ENCODE measurements around the gene RPS3A.
A peak's percentile ranks its signal among the peaks of the same experiment; 100 is the strongest.

Gene RPS3A

DNA sequence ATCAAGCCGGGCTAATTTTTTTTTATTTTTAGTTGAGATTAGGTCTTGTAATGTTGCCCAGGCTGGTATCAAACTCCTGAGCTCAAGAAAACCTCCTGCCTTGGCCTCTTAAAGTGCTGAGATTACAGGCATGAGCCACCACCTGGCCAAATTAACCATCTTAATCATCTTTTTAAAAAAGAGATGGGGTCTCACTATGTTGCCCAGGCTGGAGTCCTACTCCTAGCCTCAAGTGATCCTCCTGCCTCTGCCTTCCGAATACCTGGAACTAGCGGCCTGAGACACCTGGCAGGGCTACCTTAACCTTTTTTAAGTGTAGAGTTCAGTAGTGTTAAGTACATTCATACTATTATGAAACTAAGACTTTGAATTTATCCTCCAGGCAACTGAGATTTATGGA lies 1.7 kb upstream of the RPS3A start:
- peaks cover 20% of the 10 kb centered on the region for H3K4me1 Mint-ChIP-seq
- ATAC-seq (replicated peaks; ENCODE audit: extremely low read depth, poor library complexity, severe bottlenecking) (no peak), DNase-seq (ENCODE audit: low spot score in 2 of 2) (no peak)
- peak overlapping the region; percentile 96 for H3K4me3 Mint-ChIP-seq
- H3K27me3 Mint-ChIP-seq, result peaks cover 7% of the 10 kb centered on the region
- H3K9me3 Mint-ChIP-seq, result no peaks in the 10 kb centered on the region
- H3K36me3 Mint-ChIP-seq (ENCODE audit: insufficient read depth), result peaks cover 34% of the 10 kb centered on the region
- peak overlapping the region; percentile 98 for H3K27ac Mint-ChIP-seq (ENCODE audit: low read depth)

DNA sequence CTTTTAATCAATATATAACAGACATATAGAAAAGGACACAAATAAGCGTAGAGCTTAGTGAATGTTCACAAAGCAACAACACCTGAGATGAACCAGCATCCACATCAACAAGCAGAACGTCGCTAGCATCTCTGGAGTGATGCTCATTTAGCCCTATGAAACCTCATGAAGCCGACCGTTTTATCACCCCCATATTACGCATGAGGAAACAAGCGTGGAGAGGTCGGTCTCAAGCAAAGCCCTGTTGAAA lies 524 bp upstream of the RPS3A start:
- H3K4me1 Mint-ChIP-seq, result peaks cover 20% of the 10 kb centered on the region
- ATAC-seq (replicated peaks; ENCODE audit: extremely low read depth, poor library complexity, severe bottlenecking), result no peak
- H3K27ac Mint-ChIP-seq (ENCODE audit: low read depth), result peak overlapping the region; percentile 98
- peaks cover 7% of the 10 kb centered on the region for H3K27me3 Mint-ChIP-seq
- H3K36me3 Mint-ChIP-seq (ENCODE audit: insufficient read depth), result peaks cover 44% of the 10 kb centered on the region
- no peaks in the 10 kb centered on the region for H3K9me3 Mint-ChIP-seq
- peak overlapping the region; percentile 96 for H3K4me3 Mint-ChIP-seq
- no peak for DNase-seq (ENCODE audit: low spot score in 2 of 2)

GRCh38 chr4:151099976-151100417 lies 569 bp downstream of the RPS3A start:
- H3K27ac Mint-ChIP-seq (ENCODE audit: low read depth), result peak overlapping the region; percentile 98
- ATAC-seq (replicated peaks; ENCODE audit: extremely low read depth, poor library complexity, severe bottlenecking), result peak; percentile 1
- peaks cover 55% of the 10 kb centered on the region for H3K36me3 Mint-ChIP-seq (ENCODE audit: insufficient read depth)
- no peaks in the 10 kb centered on the region for H3K9me3 Mint-ChIP-seq
- no peak for DNase-seq (ENCODE audit: low spot score in 2 of 2)
- peaks cover 20% of the 10 kb centered on the region for H3K4me1 Mint-ChIP-seq
- peaks cover 4% of the 10 kb centered on the region for H3K27me3 Mint-ChIP-seq
- peak overlapping the region; percentile 96 for H3K4me3 Mint-ChIP-seq

GRCh38 chr4:151100531-151100930 lies 1.1 kb downstream of the RPS3A start:
- ATAC-seq (replicated peaks; ENCODE audit: extremely low read depth, poor library complexity, severe bottlenecking) (no peak), DNase-seq (ENCODE audit: low spot score in 2 of 2) (no peak)
- Mint-ChIP-seq H3K4me1 (peaks cover 20% of the 10 kb centered on the region), H3K9me3 (no peaks in the 10 kb centered on the region), H3K36me3 (ENCODE audit: insufficient read depth) (peaks cover 59% of the 10 kb centered on the region), H3K27me3 (no peaks in the 10 kb centered on the region), H3K4me3 (peak overlapping the region; percentile 96), H3K27ac (ENCODE audit: low read depth) (peak overlapping the region; percentile 98)

DNA sequence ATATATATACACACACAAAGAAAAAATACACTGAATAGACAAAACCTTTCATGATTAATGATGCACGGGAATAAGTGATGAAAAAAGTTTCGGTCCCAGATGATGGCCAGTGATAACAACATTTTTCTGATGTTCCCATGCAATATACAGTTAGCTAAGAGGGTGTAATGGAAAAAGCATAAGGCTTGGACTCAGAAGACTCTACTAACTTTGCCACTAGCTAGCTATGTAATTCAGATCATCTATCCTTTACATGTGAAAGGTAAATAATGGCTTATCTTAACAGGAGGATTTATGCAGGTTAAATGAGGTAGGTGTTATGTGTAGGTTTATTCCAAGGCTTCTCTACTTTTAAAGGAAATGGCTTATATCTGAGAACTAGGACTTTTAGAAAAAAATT lies 4.3 kb downstream of the RPS3A start:
- Mint-ChIP-seq H3K36me3 (ENCODE audit: insufficient read depth) (peaks cover 79% of the 10 kb centered on the region), H3K27ac (ENCODE audit: low read depth) (peak overlapping the region; percentile 51), H3K4me3 (no peak overlapping the region), H3K27me3 (no peaks in the 10 kb centered on the region), H3K9me3 (no peaks in the 10 kb centered on the region), H3K4me1 (peaks cover 20% of the 10 kb centered on the region)
- no peak for ATAC-seq (replicated peaks; ENCODE audit: extremely low read depth, poor library complexity, severe bottlenecking)
- DNase-seq (ENCODE audit: low spot score in 2 of 2), result no peak

DNA sequence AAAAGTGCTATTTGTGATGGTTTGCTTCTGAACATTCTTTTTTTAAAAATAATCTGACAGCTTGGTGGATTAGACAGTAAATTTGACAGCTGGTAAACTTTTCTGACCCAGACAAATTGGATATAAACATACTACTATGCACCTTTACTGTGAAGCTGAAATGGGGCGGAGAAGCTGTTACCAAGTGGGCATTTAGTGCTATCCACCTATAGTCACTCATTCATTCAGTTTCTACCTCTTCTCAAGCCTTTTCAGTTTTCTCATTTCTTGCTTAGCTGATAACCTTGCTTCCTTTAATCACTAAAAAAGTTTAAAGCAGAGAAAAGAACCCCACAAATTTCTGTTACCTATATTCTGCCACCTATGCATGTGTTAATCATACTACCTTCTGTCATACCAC lies 5.2 kb downstream of the RPS3A start:
- H3K4me1 Mint-ChIP-seq, result peaks cover 20% of the 10 kb centered on the region
- DNase-seq (ENCODE audit: low spot score in 2 of 2), result no peak
- H3K36me3 Mint-ChIP-seq (ENCODE audit: insufficient read depth), result peaks cover 75% of the 10 kb centered on the region
- no peak overlapping the region for H3K27ac Mint-ChIP-seq (ENCODE audit: low read depth)
- H3K4me3 Mint-ChIP-seq, result no peak overlapping the region
- no peak for ATAC-seq (replicated peaks; ENCODE audit: extremely low read depth, poor library complexity, severe bottlenecking)
- H3K9me3 Mint-ChIP-seq, result no peaks in the 10 kb centered on the region
- H3K27me3 Mint-ChIP-seq, result no peaks in the 10 kb centered on the region

DNA sequence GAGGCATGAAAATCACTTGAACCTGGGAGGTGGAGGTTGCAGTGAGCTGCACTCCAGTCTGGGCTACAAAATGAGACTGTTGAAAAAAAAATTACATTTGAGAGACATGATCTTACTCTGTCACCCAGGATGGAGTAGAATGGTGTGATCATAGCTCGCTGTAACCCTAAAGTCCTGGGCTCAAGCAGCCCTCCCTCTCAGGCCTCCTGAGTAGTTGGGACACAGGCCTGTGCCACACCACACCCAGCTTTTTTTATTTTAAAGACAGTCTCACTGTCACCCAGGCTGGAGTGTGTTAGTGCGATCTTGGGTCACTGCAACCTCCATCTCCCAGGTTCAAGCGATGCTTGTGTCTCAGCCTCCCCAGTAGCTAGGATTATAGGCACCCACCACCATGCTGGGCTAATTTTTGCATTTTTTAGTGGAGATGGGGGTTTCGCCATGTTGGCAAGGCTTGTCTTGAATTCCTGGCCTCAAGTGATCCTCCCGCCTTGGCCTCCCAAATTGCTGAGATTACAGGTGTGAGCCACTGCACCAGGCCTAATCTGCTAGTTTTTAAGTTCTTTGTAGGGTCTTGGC lies 6.1 kb downstream of the RPS3A start:
- DNase-seq (ENCODE audit: low spot score in 2 of 2), result no peak
- no peak for ATAC-seq (replicated peaks; ENCODE audit: extremely low read depth, poor library complexity, severe bottlenecking)
- H3K36me3 Mint-ChIP-seq (ENCODE audit: insufficient read depth), result peaks cover 67% of the 10 kb centered on the region
- H3K27me3 Mint-ChIP-seq, result no peaks in the 10 kb centered on the region
- H3K4me3 Mint-ChIP-seq, result no peak overlapping the region
- no peak overlapping the region for H3K27ac Mint-ChIP-seq (ENCODE audit: low read depth)
- H3K4me1 Mint-ChIP-seq, result peaks cover 12% of the 10 kb centered on the region
- H3K9me3 Mint-ChIP-seq, result no peaks in the 10 kb centered on the region

DNA sequence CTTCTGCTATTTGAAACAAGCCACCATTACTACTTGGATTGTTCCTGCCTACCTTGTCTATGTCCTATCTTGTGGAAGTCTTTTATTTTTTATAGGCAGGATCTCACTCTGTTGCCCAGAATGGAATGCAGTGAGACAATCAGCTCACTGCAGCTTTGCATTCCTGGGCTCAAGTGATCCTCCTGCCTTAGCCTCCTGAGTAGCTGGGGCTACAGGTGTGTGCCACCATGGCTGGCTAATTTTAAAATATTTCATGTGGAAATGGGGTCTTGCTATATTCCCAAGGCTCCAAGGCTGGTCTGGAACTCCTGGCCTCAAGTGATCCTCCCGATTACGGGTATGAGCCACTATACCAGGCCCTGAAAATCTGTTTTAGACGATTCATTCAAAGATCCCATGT lies 7.6 kb downstream of the RPS3A start:
- Mint-ChIP-seq H3K27ac (ENCODE audit: low read depth) (peak overlapping the region; percentile 27), H3K36me3 (ENCODE audit: insufficient read depth) (peaks cover 56% of the 10 kb centered on the region), H3K4me1 (no peaks in the 10 kb centered on the region), H3K4me3 (no peak overlapping the region), H3K27me3 (no peaks in the 10 kb centered on the region), H3K9me3 (no peaks in the 10 kb centered on the region)
- DNase-seq (ENCODE audit: low spot score in 2 of 2), result no peak
- ATAC-seq (replicated peaks; ENCODE audit: extremely low read depth, poor library complexity, severe bottlenecking), result no peak

GRCh38 chr4:151110236-151110635 lies 10.8 kb downstream of the RPS3A start:
- DNase-seq (ENCODE audit: low spot score in 2 of 2), result no peak
- no peak for ATAC-seq (replicated peaks; ENCODE audit: extremely low read depth, poor library complexity, severe bottlenecking)
- no peaks in the 10 kb centered on the region for H3K4me1 Mint-ChIP-seq
- H3K36me3 Mint-ChIP-seq (ENCODE audit: insufficient read depth), result peaks cover 29% of the 10 kb centered on the region
- H3K27me3 Mint-ChIP-seq, result no peaks in the 10 kb centered on the region
- no peak overlapping the region for H3K27ac Mint-ChIP-seq (ENCODE audit: low read depth)
- no peak overlapping the region for H3K4me3 Mint-ChIP-seq
- no peaks in the 10 kb centered on the region for H3K9me3 Mint-ChIP-seq

DNA sequence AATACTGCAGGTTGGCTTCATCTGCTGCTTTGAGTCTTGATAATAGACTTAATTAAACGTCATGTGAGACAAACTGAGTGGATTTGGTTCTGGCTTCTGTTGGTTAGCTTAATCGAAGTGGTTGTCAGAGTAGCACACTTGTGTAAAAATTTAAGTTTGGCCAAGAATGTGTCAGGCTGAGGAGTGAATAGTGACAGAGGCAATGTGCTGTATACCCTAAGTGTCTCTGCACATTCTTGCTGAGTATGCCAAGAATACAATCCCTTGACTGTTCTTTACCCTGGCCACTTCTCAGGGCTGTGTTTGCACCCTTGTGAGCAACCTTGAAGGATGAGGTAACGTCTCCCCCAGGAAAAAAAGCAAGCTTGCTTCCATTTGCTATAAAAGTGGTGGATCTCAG lies 14.9 kb downstream of the RPS3A start:
- H3K4me3 Mint-ChIP-seq, result no peak overlapping the region
- peaks cover 7% of the 10 kb centered on the region for H3K36me3 Mint-ChIP-seq (ENCODE audit: insufficient read depth)
- H3K27me3 Mint-ChIP-seq, result no peaks in the 10 kb centered on the region
- no peak overlapping the region for H3K27ac Mint-ChIP-seq (ENCODE audit: low read depth)
- H3K9me3 Mint-ChIP-seq, result no peaks in the 10 kb centered on the region
- H3K4me1 Mint-ChIP-seq, result peaks cover 5% of the 10 kb centered on the region
- DNase-seq (ENCODE audit: low spot score in 2 of 2) (no peak), ATAC-seq (replicated peaks; ENCODE audit: extremely low read depth, poor library complexity, severe bottlenecking) (no peak)

GRCh38 chr4:151114986-151115385 lies 15.6 kb downstream of the RPS3A start:
- Mint-ChIP-seq H3K9me3 (no peaks in the 10 kb centered on the region), H3K27me3 (no peaks in the 10 kb centered on the region), H3K4me1 (peaks cover 5% of the 10 kb centered on the region), H3K36me3 (ENCODE audit: insufficient read depth) (peaks cover 11% of the 10 kb centered on the region), H3K27ac (ENCODE audit: low read depth) (no peak overlapping the region), H3K4me3 (no peak overlapping the region)
- DNase-seq (ENCODE audit: low spot score in 2 of 2), result no peak
- no peak for ATAC-seq (replicated peaks; ENCODE audit: extremely low read depth, poor library complexity, severe bottlenecking)

GRCh38 chr4:151117371-151117962 lies 18.0 kb downstream of the RPS3A start:
- Mint-ChIP-seq H3K4me3 (no peak overlapping the region), H3K36me3 (ENCODE audit: insufficient read depth) (peaks cover 7% of the 10 kb centered on the region), H3K9me3 (no peaks in the 10 kb centered on the region), H3K27me3 (no peaks in the 10 kb centered on the region), H3K4me1 (peaks cover 5% of the 10 kb centered on the region), H3K27ac (ENCODE audit: low read depth) (no peak overlapping the region)
- DNase-seq (ENCODE audit: low spot score in 2 of 2) (peak in 1 of 2 donors; percentile 29), ATAC-seq (replicated peaks; ENCODE audit: extremely low read depth, poor library complexity, severe bottlenecking) (no peak)

DNA sequence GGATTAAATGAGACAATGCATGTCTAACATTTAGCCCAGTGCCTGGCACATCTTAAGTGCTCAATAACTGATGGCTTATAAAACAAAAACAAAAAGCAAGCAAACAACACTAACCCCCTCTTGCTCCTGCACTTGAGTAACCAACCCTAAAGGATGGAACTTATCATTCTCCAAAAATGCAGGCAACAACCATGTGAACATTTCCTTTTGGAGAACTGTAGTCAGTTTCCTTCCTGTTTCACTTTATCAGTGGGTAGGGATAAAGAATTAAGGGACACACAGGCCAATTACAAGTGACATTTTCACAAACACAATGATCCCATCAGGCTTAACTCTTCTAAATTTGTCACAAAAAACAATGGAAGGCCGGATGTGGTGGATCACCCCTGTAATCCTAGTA lies 30.4 kb downstream of the RPS3A start:
- Mint-ChIP-seq H3K36me3 (ENCODE audit: insufficient read depth) (peaks cover 9% of the 10 kb centered on the region), H3K4me3 (no peak overlapping the region), H3K9me3 (no peaks in the 10 kb centered on the region), H3K27me3 (no peaks in the 10 kb centered on the region), H3K4me1 (no peaks in the 10 kb centered on the region), H3K27ac (ENCODE audit: low read depth) (no peak overlapping the region)
- no peak for DNase-seq (ENCODE audit: low spot score in 2 of 2)
- ATAC-seq (replicated peaks; ENCODE audit: extremely low read depth, poor library complexity, severe bottlenecking), result no peak

Measured in central memory CD8-positive, alpha-beta T cell (primary cell).